HCT116 (cell line): ENCODE data around the gene IL6ST. TPM values are rescaled to one million over a fixed set of nuclear protein-coding genes. Genes with fewer than 3 reads are reported as not detected.

Experiments
- ATAC-seq: fragments of 200-7000 bp; cut with Tn5 transposase; 2 replicates; pipeline ENCODE4 v1.9.1; 2020; ENCODE audit warnings: mild to moderate bottlenecking, moderate library complexity
- BruUV-seq: library from RNA; stranded (reverse); fragments of 400-500 nt; replicated peaks from 2 replicates; lab custom pipeline; 2021; lab: Mats Ljungman, UMichigan
- CTCF ChIA-PET: fragments of 300-600 bp; sonication (Branson Sonifier 250); formaldehyde crosslinking; loops from one replicate; lab custom pipeline; 2021; ENCODE audit warnings: antibody characterized with exemption; lab: Charles Lee
- POLR2A ChIA-PET: fragments of 300-600, 350-600 bp; sonication (Branson Sonifier 250); formaldehyde crosslinking; loops from one replicate; lab custom pipeline; 2021; ENCODE audit warnings: antibody characterized with exemption; lab: Charles Lee
- RAD21 ChIA-PET, 2 experiments: fragments of 300-600 bp; sonication (Branson Sonifier 250); formaldehyde crosslinking; loops; one replicate each; lab custom pipeline; 2023; ENCODE audit warnings: low total read pairs in 2 of 2; ENCODE audit not compliant: uncharacterized antibody in 2 of 2, unreplicated experiment in 2 of 2, low non-redundant PET in 1 of 2; lab: Charles Lee
- DNase-seq: peaks from one replicate; pipeline ENCODE4 v3.0.0-alpha.2; 2010; ENCODE audit warnings: low read depth, low spot score
- H2AFZ ChIP-seq: fragments of 200-600 bp; shearing (Covaris generic), sonication (generic); 2 replicates; pipeline ENCODE4 v1.6.1; 2017; ENCODE audit warnings: low read depth, mixed run types, mixed read lengths, antibody characterized with exemption, low read length; ENCODE audit not compliant: poor library complexity, severe bottlenecking
- H3K27ac ChIP-seq: 2 replicates; pipeline ENCODE4 v1.5.1; 2012; ENCODE audit warnings: low read depth, low read length
- H3K27me3 ChIP-seq: fragments of 200-600 bp; sonication (generic); 2 replicates; pipeline ENCODE4 v1.6.1; 2016; ENCODE audit warnings: mixed run types, low read length, mixed read lengths; ENCODE audit not compliant: insufficient read depth
- H3K36me3 ChIP-seq, 2 experiments: fragments of 200-500 bp in 1 of 2; fragments of 200-600 bp in 1 of 2; sonication (Bioruptor generic) in 1 of 2; sonication (generic) in 1 of 2; 2 replicates each; pipeline versions ENCODE4 v1.5.1 to v1.6.1; 2014 to 2016; ENCODE audit warnings: low read length in 2 of 2, inconsistent platforms in 1 of 2, mixed read lengths in 1 of 2, mixed run types in 1 of 2; ENCODE audit not compliant: insufficient read depth in 2 of 2, control insufficient read depth in 1 of 2
- H3K4me1 ChIP-seq, 2 experiments: fragments of 200-600 bp in 1 of 2; sonication (generic) in 1 of 2; 2 replicates each; pipeline versions ENCODE4 v1.5.1 to v1.6.1; 2012 to 2017; ENCODE audit warnings: low read length in 2 of 2, inconsistent platforms in 1 of 2, mild to moderate bottlenecking in 1 of 2, mixed read lengths in 1 of 2, mixed run types in 1 of 2, moderate library complexity in 1 of 2; ENCODE audit not compliant: insufficient read depth in 2 of 2, control insufficient read depth in 1 of 2
- H3K4me2 ChIP-seq: fragments of 200-600 bp; sonication (generic); 2 replicates; pipeline ENCODE4 v1.6.1; 2017; ENCODE audit warnings: mixed run types, low read length, mixed read lengths
- H3K4me3 ChIP-seq, 2 experiments: fragments of 200-600 bp in 1 of 2; sonication (generic) in 1 of 2; replicated peaks in 1 of 2; 2 replicates each; pipeline ENCODE4 v1.5.1; 2011 to 2016; ENCODE audit warnings: low read length in 2 of 2, control low read depth in 1 of 2, low read depth in 1 of 2, mild to moderate bottlenecking in 1 of 2, mixed read lengths in 1 of 2, mixed run types in 1 of 2
- H3K79me2 ChIP-seq: fragments of 200-600 bp; sonication (generic); 2 replicates; pipeline ENCODE4 v1.6.1; 2017; ENCODE audit warnings: mild to moderate bottlenecking, mixed run types, low read length, moderate library complexity, mixed read lengths; ENCODE audit not compliant: insufficient read depth
- H3K9ac ChIP-seq: fragments of 200-600 bp; sonication (generic); 2 replicates; pipeline ENCODE4 v1.6.1; 2016; ENCODE audit warnings: low read length, mixed read lengths
- H3K9me2 ChIP-seq: fragments of 200-600 bp; sonication (generic), shearing (Covaris generic); 2 replicates; pipeline ENCODE4 v1.6.1; 2017; ENCODE audit warnings: mixed run types, mild to moderate bottlenecking, moderate library complexity; ENCODE audit not compliant: insufficient read depth
- H3K9me3 ChIP-seq, 2 experiments: fragments of 200-500 bp in 1 of 2; fragments of 200-600 bp in 1 of 2; sonication (Bioruptor generic) in 1 of 2; sonication (generic) in 1 of 2; 2 replicates each; pipeline ENCODE4 v1.6.1; 2014 to 2017; ENCODE audit warnings: low read length in 2 of 2, mixed read lengths in 2 of 2, inconsistent platforms in 1 of 2, low read depth in 1 of 2, mild to moderate bottlenecking in 1 of 2, mixed run types in 1 of 2, moderate library complexity in 1 of 2; ENCODE audit not compliant: control insufficient read depth in 1 of 2, insufficient read depth in 1 of 2
- H4K20me1 ChIP-seq: fragments of 200-600 bp; sonication (generic), shearing (Covaris generic); 2 replicates; pipeline ENCODE4 v1.6.1; 2017; ENCODE audit warnings: mixed run types, mild to moderate bottlenecking, moderate library complexity; ENCODE audit not compliant: insufficient read depth
- CBX3 ChIP-seq: IDR thresholded peaks from 2 replicates; pipeline ENCODE4 v1.6.1; 2012; ENCODE audit warnings: low read depth
- CTCF ChIP-seq, 3 experiments: fragments of 200-600 bp in 1 of 3; sonication (generic) in 1 of 3; IDR thresholded peaks in 2 of 3; conservative IDR thresholded peaks in 1 of 3; 2 replicates each; pipeline ENCODE4 v1.5.1; 2012 to 2017; ENCODE audit warnings: low read depth in 2 of 3, low read length in 2 of 3, antibody characterized with exemption in 1 of 3, borderline replicate concordance in 1 of 3, control low read depth in 1 of 3, mild to moderate bottlenecking in 1 of 3, mixed read lengths in 1 of 3, mixed run types in 1 of 3, moderate library complexity in 1 of 3; ENCODE audit not compliant: insufficient read depth in 1 of 3
- ELF1 ChIP-seq: IDR thresholded peaks from 2 replicates; pipeline ENCODE4 v1.6.1; 2012; ENCODE audit warnings: low read depth, borderline replicate concordance
- EZH2 ChIP-seq: fragments of 200-600 bp; sonication (generic); IDR thresholded peaks from 2 replicates; pipeline ENCODE4 v1.6.1; 2017; ENCODE audit warnings: antibody characterized with exemption, mixed run types
- EZH2phosphoT487 ChIP-seq: fragments of 200-600 bp; IDR thresholded peaks from 2 replicates; pipeline ENCODE4 v1.6.1; 2018; ENCODE audit warnings: antibody characterized with exemption, borderline replicate concordance
- JUND ChIP-seq: IDR thresholded peaks from 2 replicates; pipeline ENCODE4 v1.6.1; 2012
- MAX ChIP-seq: IDR thresholded peaks from 2 replicates; pipeline ENCODE4 v1.6.1; 2012
- POLR2A ChIP-seq: IDR thresholded peaks from 2 replicates; pipeline ENCODE4 v1.7.0; 2011; ENCODE audit warnings: borderline replicate concordance; ENCODE audit not compliant: insufficient read depth, insufficient read length; ENCODE audit errors: extremely low read depth
- SIN3A ChIP-seq: IDR thresholded peaks from 2 replicates; pipeline ENCODE4 v1.6.1; 2012; ENCODE audit warnings: low read depth
- SP1 ChIP-seq: IDR thresholded peaks from 2 replicates; pipeline ENCODE4 v1.6.1; 2012; ENCODE audit warnings: low read depth
- YY1 ChIP-seq: IDR thresholded peaks from 2 replicates; pipeline ENCODE4 v1.6.1; 2011; ENCODE audit warnings: low read length, low read depth, moderate library complexity, mild to moderate bottlenecking; ENCODE audit not compliant: insufficient replicate concordance; ENCODE audit errors: extremely low read depth
- ZFX ChIP-seq: fragments of 450-650 bp; IDR thresholded peaks from 2 replicates; pipeline ENCODE4 v1.6.1; 2017
- ZNF274 ChIP-seq: fragments of 200-500 bp; sonication (Bioruptor generic); IDR thresholded peaks from 2 replicates; pipeline ENCODE4 v1.6.1; 2014; ENCODE audit warnings: mild to moderate bottlenecking, low read depth, low read length, inconsistent platforms
- intact Hi-C: fragments of 100-400 bp; cut with micrococcal nuclease; formaldehyde crosslinking; loops from 2 replicates; pipeline ENCODE4 v1.10.0; 2022
- total RNA-seq: library from RNA; stranded (reverse); gene quantifications from one replicate; pipeline ENCODE4 v1.2.1, GENCODE V29; 2021; ENCODE audit not compliant: unreplicated experiment
- TF ChIP-seq, protein P1 (sequence below): IDR thresholded peaks from 2 replicates; pipeline ENCODE4 v1.6.1; 2011; ENCODE audit warnings: mild to moderate bottlenecking, low read length, moderate library complexity; ENCODE audit not compliant: insufficient replicate concordance; ENCODE audit errors: extremely low read depth

IL6ST gene
- total RNA-seq, 1 experiment from 2014 or later, result 26.5 TPM

DNA sequence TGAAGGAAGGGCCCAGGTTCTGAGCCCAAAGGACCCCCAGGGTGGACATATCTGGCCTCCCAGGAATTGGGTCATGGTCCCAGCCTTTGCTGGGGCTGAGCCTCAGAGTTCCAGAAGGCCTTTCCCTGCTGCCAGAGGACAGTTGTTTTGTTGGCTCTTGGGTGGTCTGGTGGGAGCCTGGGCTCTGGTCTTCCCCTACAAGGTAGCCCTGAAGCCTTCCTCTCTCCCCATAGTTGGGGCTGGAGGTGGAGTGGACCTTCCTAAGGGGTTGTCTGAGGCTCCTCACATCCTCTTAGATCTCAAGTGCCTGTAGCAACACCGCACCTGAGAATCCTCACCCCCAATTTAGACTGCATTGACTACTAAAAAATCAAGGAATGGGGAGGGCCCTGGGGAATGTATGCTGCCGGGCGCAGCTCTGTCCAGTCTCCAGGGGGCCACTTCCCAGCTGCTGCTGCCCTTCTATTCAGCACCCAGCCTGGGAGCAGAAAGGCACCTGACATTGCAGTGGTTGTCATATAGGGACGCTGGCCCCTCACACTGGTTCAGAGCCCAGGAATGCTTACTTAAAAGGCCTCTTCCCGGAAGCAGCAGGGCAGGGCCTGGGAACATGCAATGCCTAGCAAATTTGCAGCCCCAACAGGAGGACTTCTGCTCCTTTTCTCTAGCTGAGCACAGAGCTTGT, 77.2 kb downstream of the IL6ST start:
- Histone ChIP-seq H3K9ac (no peak overlapping the region), H3K4me1 (0 out of 4 replicates have a peak, but pooled peaks cover 0 to 3% of the 10 kb centered on the region in 2 experiments), H3K9me2 (no peaks in the 10 kb centered on the region), H3K27ac (no peak overlapping the region), H3K27me3 (no peaks in the 10 kb centered on the region), H2AFZ (no peak overlapping the region), H3K36me3 (no peaks in the 10 kb centered on the region), H3K4me2 (no peak overlapping the region), H3K4me3 (no peak overlapping the region), H3K9me3 (no peaks in the 10 kb centered on the region), H3K79me2 (no peaks in the 10 kb centered on the region), H4K20me1 (no peaks in the 10 kb centered on the region)
- no peak for DNase-seq
- POLR2A ChIA-PET, result no interaction called here
- no peak for TF ChIP-seq CBX3
- TF ChIP-seq EZH2, result no peak
- TF ChIP-seq, protein P1, sequence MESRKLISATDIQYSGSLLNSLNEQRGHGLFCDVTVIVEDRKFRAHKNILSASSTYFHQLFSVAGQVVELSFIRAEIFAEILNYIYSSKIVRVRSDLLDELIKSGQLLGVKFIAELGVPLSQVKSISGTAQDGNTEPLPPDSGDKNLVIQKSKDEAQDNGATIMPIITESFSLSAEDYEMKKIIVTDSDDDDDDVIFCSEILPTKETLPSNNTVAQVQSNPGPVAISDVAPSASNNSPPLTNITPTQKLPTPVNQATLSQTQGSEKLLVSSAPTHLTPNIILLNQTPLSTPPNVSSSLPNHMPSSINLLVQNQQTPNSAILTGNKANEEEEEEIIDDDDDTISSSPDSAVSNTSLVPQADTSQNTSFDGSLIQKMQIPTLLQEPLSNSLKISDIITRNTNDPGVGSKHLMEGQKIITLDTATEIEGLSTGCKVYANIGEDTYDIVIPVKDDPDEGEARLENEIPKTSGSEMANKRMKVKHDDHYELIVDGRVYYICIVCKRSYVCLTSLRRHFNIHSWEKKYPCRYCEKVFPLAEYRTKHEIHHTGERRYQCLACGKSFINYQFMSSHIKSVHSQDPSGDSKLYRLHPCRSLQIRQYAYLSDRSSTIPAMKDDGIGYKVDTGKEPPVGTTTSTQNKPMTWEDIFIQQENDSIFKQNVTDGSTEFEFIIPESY, result no peak
- no peak for ATAC-seq
- CTCF ChIA-PET, result no interaction called here
- intact Hi-C loops, result no loop called here
- no TSS peak for BruUV-seq
- RAD21 ChIA-PET, result no interaction called here

DNA sequence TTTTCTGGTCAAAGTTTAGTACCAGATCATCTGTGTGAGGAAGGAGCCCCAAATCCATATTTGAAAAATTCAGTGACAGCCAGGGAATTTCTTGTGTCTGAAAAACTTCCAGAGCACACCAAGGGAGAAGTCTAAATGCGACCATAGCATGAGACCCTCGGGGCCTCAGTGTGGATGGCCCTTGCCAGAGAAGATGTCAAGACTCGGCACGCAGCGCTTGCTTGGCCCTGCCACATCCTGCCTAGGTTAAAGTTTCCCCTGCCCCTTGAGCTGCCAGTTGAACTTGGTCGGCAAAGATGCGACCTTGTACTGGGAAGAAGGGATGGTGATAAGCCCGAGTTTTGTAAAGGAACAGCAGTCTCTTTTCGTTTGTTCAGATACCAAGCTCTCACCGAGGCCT, 77.8 kb downstream of the IL6ST start:
- no peaks in the 10 kb centered on the region for H3K79me2 ChIP-seq
- no peaks in the 10 kb centered on the region for H3K27me3 ChIP-seq
- H2AFZ ChIP-seq, result no peak overlapping the region
- ATAC-seq (no peak), DNase-seq (no peak)
- no peak overlapping the region for H3K27ac ChIP-seq
- no peak overlapping the region for H3K4me2 ChIP-seq
- H3K9ac ChIP-seq, result no peak overlapping the region
- no peak overlapping the region for H3K4me3 ChIP-seq
- BruUV-seq, result no TSS peak
- intact Hi-C loops, result no loop called here
- 0 out of 4 replicates have a peak, but pooled peaks cover 0 to 3% of the 10 kb centered on the region in 2 experiments for H3K4me1 ChIP-seq
- CTCF ChIA-PET, result no interaction called here
- H3K9me3 ChIP-seq, result no peaks in the 10 kb centered on the region
- H3K36me3 ChIP-seq, result no peaks in the 10 kb centered on the region
- POLR2A ChIA-PET, result no interaction called here
- H4K20me1 ChIP-seq, result no peaks in the 10 kb centered on the region
- RAD21 ChIA-PET, result no interaction called here
- H3K9me2 ChIP-seq, result no peaks in the 10 kb centered on the region
- TF ChIP-seq EZH2phosphoT487 (no peak), SP1 (no peak), ZNF274 (no peak), JUND (no peak), ZFX (no peak), MAX (no peak), POLR2A (no peak), YY1 (no peak), SIN3A (no peak), ELF1 (no peak), CTCF (IDR thresholded peaks at IDR 0.05 in 2 of 3, conservative IDR thresholded peaks at IDR 0.05 in 1 of 3; ENCODE audit: borderline replicate concordance in 1 of 3, insufficient read depth in 1 of 3, low read depth in 2 of 3, low read length in 2 of 3) (no peak)
- TF ChIP-seq, protein P1, result no peak
